GM12878 (cell line): ENCODE data around the gene MCRIP2. TPM values are rescaled to one million over a fixed set of nuclear protein-coding genes. Genes with fewer than 3 reads are reported as not detected.

Experiments
- ATAC-seq: fragments of 200-7000 bp; cut with Tn5 transposase; 3 replicates; pipeline ENCODE4 v1.9.1; 2020; ENCODE audit warnings: mild to moderate bottlenecking, moderate library complexity
- BruUV-seq: library from RNA; stranded (reverse); fragments of 400-500 nt; replicated peaks from 2 replicates; lab custom pipeline; 2021; lab: Mats Ljungman, UMichigan
- CTCF ChIA-PET: fragments of 300-600 bp; sonication (Branson Sonifier 250); formaldehyde crosslinking; extraction: SDS; loops from one replicate; lab custom pipeline; 2021; ENCODE audit warnings: inconsistent platforms; lab: Yijun Ruan, JAX
- POLR2A ChIA-PET: fragments of 350-600 bp; formaldehyde crosslinking; extraction: SDS; loops from one replicate; lab custom pipeline; 2021; ENCODE audit warnings: inconsistent platforms; lab: Charles Lee
- RAD21 ChIA-PET: fragments of 300-600 bp; sonication (Branson Sonifier 250); formaldehyde crosslinking; loops from one replicate; lab custom pipeline; 2023; ENCODE audit warnings: antibody characterized with exemption; ENCODE audit not compliant: unreplicated experiment; lab: Charles Lee
- SMC1A ChIA-PET: fragments of 300-600 bp; sonication (Branson Sonifier 250); formaldehyde crosslinking; loops from one replicate; lab custom pipeline; 2023; ENCODE audit not compliant: unreplicated experiment, uncharacterized antibody; lab: Charles Lee
- DNase-seq: peaks from one replicate; pipeline ENCODE4 v3.0.0-alpha.2; 2011; ENCODE audit warnings: low read depth, low spot score
- FAIRE-seq: peaks from 3 replicates; lab custom pipeline; 2011; peaks lifted over from hg19 to GRCh38; lab: Jason Lieb, UNC
- H2AFZ ChIP-seq: 2 replicates; pipeline ENCODE4 v1.6.0; 2011; ENCODE audit warnings: low read depth, low read length, control low read depth; ENCODE audit not compliant: control insufficient read depth
- H3K27ac ChIP-seq: 2 replicates; pipeline ENCODE4 v1.5.1; 2011; ENCODE audit warnings: control low read depth; ENCODE audit not compliant: control insufficient read depth, insufficient read depth
- H3K27me3 ChIP-seq, 2 experiments: replicated peaks in 1 of 2; 2 replicates each; pipeline versions ENCODE4 v1.6.0 to v1.6.1; 2011; ENCODE audit warnings: low read length in 1 of 2; ENCODE audit not compliant: control insufficient read depth in 2 of 2, insufficient read depth in 2 of 2
- H3K36me3 ChIP-seq, 2 experiments: 2 replicates each; pipeline ENCODE4 v1.5.1; 2011; ENCODE audit warnings: low read length in 1 of 2; ENCODE audit not compliant: control insufficient read depth in 2 of 2, insufficient read depth in 2 of 2
- H3K4me1 ChIP-seq: 2 replicates; pipeline ENCODE4 v1.6.1; 2011; ENCODE audit warnings: mild to moderate bottlenecking, low read length, moderate library complexity, mixed read lengths; ENCODE audit not compliant: control insufficient read depth, insufficient read depth
- H3K4me2 ChIP-seq: 2 replicates; pipeline ENCODE4 v1.6.0; 2011; ENCODE audit warnings: control low read depth; ENCODE audit not compliant: control insufficient read depth, insufficient read depth
- H3K4me3 ChIP-seq: fragments of 200-600 bp; sonication (generic); 2 replicates; pipeline ENCODE4 v1.5.1; 2016
- H3K79me2 ChIP-seq: 2 replicates; pipeline ENCODE4 v1.6.0; 2011; ENCODE audit warnings: low read length; ENCODE audit not compliant: control insufficient read depth, insufficient read depth
- H3K9ac ChIP-seq: 2 replicates; pipeline ENCODE4 v1.8.0; 2011; ENCODE audit warnings: low read length, control low read depth, mixed read lengths; ENCODE audit not compliant: control insufficient read depth, insufficient read depth
- H3K9me3 ChIP-seq: replicated peaks from 3 replicates; pipeline ENCODE4 v1.5.1; 2011; ENCODE audit warnings: mild to moderate bottlenecking, low read length; ENCODE audit not compliant: control insufficient read depth, insufficient read depth
- H4K20me1 ChIP-seq: 2 replicates; pipeline ENCODE4 v1.6.0; 2011; ENCODE audit not compliant: control insufficient read depth, insufficient read depth
- CREM ChIP-seq: IDR thresholded peaks from 2 replicates; pipeline ENCODE4 v1.6.1; 2014; ENCODE audit warnings: antibody characterized with exemption, low read depth
- CTCF ChIP-seq, 3 experiments: IDR thresholded peaks in 2 of 3; conservative IDR thresholded peaks in 1 of 3; 2 replicates each; pipeline ENCODE4 v1.5.1; 2011; ENCODE audit warnings: low read depth in 3 of 3, low read length in 3 of 3, mild to moderate bottlenecking in 3 of 3, control low read depth in 2 of 3, moderate library complexity in 2 of 3, inconsistent platforms in 1 of 3, mixed read lengths in 1 of 3; ENCODE audit not compliant: control insufficient read depth in 2 of 3, insufficient read depth in 1 of 3; ENCODE audit errors: extremely low read depth in 1 of 3
- JUNB ChIP-seq: IDR thresholded peaks from 2 replicates; pipeline ENCODE4 v1.6.1; 2016; ENCODE audit warnings: antibody characterized with exemption, mild to moderate bottlenecking
- MEF2B ChIP-seq: fragments of 450-650 bp; IDR thresholded peaks from 2 replicates; pipeline ENCODE4 v1.6.1; 2018; ENCODE audit warnings: mild to moderate bottlenecking, moderate library complexity; ENCODE audit not compliant: partially characterized antibody, poor library complexity, severe bottlenecking
- PAX5 ChIP-seq: IDR thresholded peaks from 2 replicates; pipeline ENCODE4 v1.6.1; 2011; ENCODE audit warnings: low read depth, low read length, borderline replicate concordance
- ZBTB40 ChIP-seq: fragments of 450-650 bp; IDR thresholded peaks from 2 replicates; pipeline ENCODE4 v1.6.1; 2016; ENCODE audit warnings: mild to moderate bottlenecking, moderate library complexity, borderline replicate concordance
- WGBS: methylation state at CpG from one replicate; pipeline ENCODE4 v1.1.6; 2016; ENCODE audit warnings: low lambda C conversion rate; ENCODE audit not compliant: insufficient replicate concordance, insufficient coverage; ENCODE audit errors: missing lambda C conversion rate; 5-methylcytosine and 5-hydroxymethylcytosine counted together
- in situ Hi-C: fragments of 300-500 bp; cut with MboI; formaldehyde crosslinking; loops from 9 replicates; pipeline ENCODE4 v1.14.3; 2018; ENCODE audit warnings: mixed read lengths
- intact Hi-C: fragments of 100-400 bp; cut with micrococcal nuclease; formaldehyde crosslinking; loops from one replicate; pipeline ENCODE4 v1.14.2; 2022; ENCODE audit not compliant: unreplicated experiment
- polyA plus RNA-seq, 11 experiments: library from polyadenylated mRNA; depleted of rRNA in 4 of 11; unstranded in 6 of 11; stranded (reverse) in 5 of 11; fragments of >200 nt; fragmentation: Nextera tagmentation in 4 of 11; fragmentation: Illumina TruSeq in 1 of 11; extraction: Ambion mirVana in 4 of 11; extraction: Trizol in 1 of 11; gene quantifications; 1 replicate in 1 of 11; 2 replicates in 10 of 11; pipeline versions ENCODE4 v1.2.1 to v1.2.3, GENCODE V29; 2011 to 2016; ENCODE audit warnings: inconsistent platforms in 2 of 11, missing spikeins in 2 of 11, low read depth in 1 of 11
- total RNA-seq, 4 experiments: library from RNA; depleted of rRNA in 3 of 4; stranded (reverse); fragments of >200 nt in 3 of 4; fragmentation: Illumina TruSeq in 1 of 4; extraction: Trizol in 1 of 4; gene quantifications; 2 replicates each; pipeline versions ENCODE4 v1.2.1 to v1.2.3, GENCODE V29; 2013 to 2021

MCRIP2 gene
- total and polyA plus RNA-seq, 10 of the 15 experiments (the other 5 are each of a cell fraction or from before 2014, with no cell fraction given): 0.19 to 93.1 (median 57.9) TPM

- no peak for TF ChIP-seq ZBTB40
Observed at GRCh38 chr16:606656-607307, 34.8 kb upstream of the MCRIP2 start (continued).

- 4% methylated on average over 8 of the region's 10 CpGs for WGBS
- ChIA-PET CTCF (no interaction called here), POLR2A (no interaction called here), RAD21 (interaction anchor here (0.5 kb wide), 1 partner anchor 21 kb away, joined by 3 read pairs; no protein-coding TSS in a partner anchor), SMC1A (no interaction called here)
- no peak overlapping the region for H3K4me3 ChIP-seq
- TF ChIP-seq JUNB (no peak), CTCF (IDR thresholded peaks at IDR 0.05 in 2 of 3, conservative IDR thresholded peaks at IDR 0.05 in 1 of 3; ENCODE audit: control insufficient read depth in 2 of 3, extremely low read depth in 1 of 3, insufficient read depth in 1 of 3, low read depth in 3 of 3, low read length in 3 of 3) (no peak), PAX5 (peak; percentile 57; the same call in 1 of the 2 replicates), CREM (no peak), MEF2B (no peak)
- H3K9ac ChIP-seq: no peak overlapping the region
- intact Hi-C loops: no loop called here
- H3K4me2 ChIP-seq: no peak overlapping the region
- no peaks in the 10 kb centered on the region for H4K20me1 ChIP-seq
- FAIRE-seq: no peak
- ATAC-seq: no peak
- peaks cover 3% of the 10 kb centered on the region; the same call in 1 of the 3 replicates for H3K9me3 ChIP-seq
- no peaks in the 10 kb centered on the region for H3K4me1 ChIP-seq
- in situ Hi-C loops: no loop called here
- DNase-seq: no peak
- H3K79me2 ChIP-seq: no peaks in the 10 kb centered on the region
- H3K36me3 ChIP-seq: no peaks in the 10 kb centered on the region
- H3K27ac ChIP-seq: no peak overlapping the region
- H3K27me3 ChIP-seq: no peaks in the 10 kb centered on the region
- no peak overlapping the region for H2AFZ ChIP-seq
- BruUV-seq: TSS peak; percentile 45
Observed at GRCh38 chr16:608019-608418, 33.6 kb upstream of the MCRIP2 start.
